Body of pancreas (tissue), 4 donors: Measurements from ENCODE around the gene EGR1.

Experiments
- POLR2A ChIP-seq, 3 donors: fragments of 450-650 bp; IDR thresholded peaks; one replicate each; pipeline ENCODE4 v1.6.1; 2016; ENCODE audit warnings: antibody characterized with exemption in 3 of 3, mild to moderate bottlenecking in 2 of 3
- TF ChIP-seq, protein P1 (sequence below), 7 experiments: fragments of 450-650 bp in 4 of 7; fragments of 200-600 bp in 3 of 7; sonication (generic) in 3 of 7; IDR thresholded peaks; one replicate each; pipeline ENCODE4 v1.5.1; 2016 to 2019; ENCODE audit warnings: antibody characterized with exemption in 7 of 7

DNA sequence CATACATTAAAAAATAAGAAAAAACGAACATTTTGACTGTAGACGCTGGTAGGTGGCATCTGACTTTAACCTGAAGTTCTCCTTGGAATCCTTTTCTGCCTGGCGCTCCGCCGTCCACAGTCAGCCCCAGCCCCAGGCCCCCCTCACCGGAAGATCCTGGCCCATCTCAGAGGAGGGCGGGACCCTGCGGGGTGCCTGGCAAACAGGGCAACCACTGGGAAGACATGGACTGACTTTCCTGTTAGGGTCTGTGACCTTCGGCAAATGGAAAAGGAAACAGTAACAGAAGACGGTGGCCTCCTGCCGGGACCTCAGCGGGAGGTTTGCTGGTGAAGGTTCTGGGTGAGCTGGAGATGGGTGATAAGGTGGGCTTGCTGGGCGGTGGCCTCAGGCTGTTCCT lies 11.7 kb upstream of the EGR1 start:
- TF ChIP-seq, protein P1, sequence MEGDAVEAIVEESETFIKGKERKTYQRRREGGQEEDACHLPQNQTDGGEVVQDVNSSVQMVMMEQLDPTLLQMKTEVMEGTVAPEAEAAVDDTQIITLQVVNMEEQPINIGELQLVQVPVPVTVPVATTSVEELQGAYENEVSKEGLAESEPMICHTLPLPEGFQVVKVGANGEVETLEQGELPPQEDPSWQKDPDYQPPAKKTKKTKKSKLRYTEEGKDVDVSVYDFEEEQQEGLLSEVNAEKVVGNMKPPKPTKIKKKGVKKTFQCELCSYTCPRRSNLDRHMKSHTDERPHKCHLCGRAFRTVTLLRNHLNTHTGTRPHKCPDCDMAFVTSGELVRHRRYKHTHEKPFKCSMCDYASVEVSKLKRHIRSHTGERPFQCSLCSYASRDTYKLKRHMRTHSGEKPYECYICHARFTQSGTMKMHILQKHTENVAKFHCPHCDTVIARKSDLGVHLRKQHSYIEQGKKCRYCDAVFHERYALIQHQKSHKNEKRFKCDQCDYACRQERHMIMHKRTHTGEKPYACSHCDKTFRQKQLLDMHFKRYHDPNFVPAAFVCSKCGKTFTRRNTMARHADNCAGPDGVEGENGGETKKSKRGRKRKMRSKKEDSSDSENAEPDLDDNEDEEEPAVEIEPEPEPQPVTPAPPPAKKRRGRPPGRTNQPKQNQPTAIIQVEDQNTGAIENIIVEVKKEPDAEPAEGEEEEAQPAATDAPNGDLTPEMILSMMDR (IDR thresholded peaks at IDR 0.05): no peak
- no peak for TF ChIP-seq POLR2A (IDR thresholded peaks at IDR 0.05)
